ENCODE results near the gene SLC12A8. TPM values are rescaled to one million over a fixed set of nuclear protein-coding genes. Genes with fewer than 3 reads are reported as not detected.

The SLC12A8 gene
- total and polyA plus RNA-seq, 12 donors = 1.0 to 5.9 (median 1.8) TPM

GRCh38 chr3:125156456-125156855 is 56.1 kb downstream of the SLC12A8 start:
- TF ChIP-seq POLR2A (IDR thresholded peaks at IDR 0.05) (no peak), CTCF (IDR thresholded peaks at IDR 0.05) (no peak)
- H3K36me3 ChIP-seq (replicated peaks in 1 of 2) = no peaks in the 10 kb centered on the region
- no peak overlapping the region for H3K27ac ChIP-seq
- H3K9me3 ChIP-seq (replicated peaks in 1 of 3) = no peaks in the 10 kb centered on the region
- intact Hi-C loops (cut with DNase I) = no loop called here
- H3K4me1 ChIP-seq (replicated peaks in 1 of 2) = no peaks in the 10 kb centered on the region
- H3K27me3 ChIP-seq = no peaks in the 10 kb centered on the region
- 81 to 90% (median 84%) methylated on average over 7 of the region's 7 CpGs for WGBS, 4 donors
- no peak overlapping the region for H3K4me3 ChIP-seq
- no peak for DNase-seq

GRCh38 chr3:125154800-125155269 is 57.7 kb downstream of the SLC12A8 start:
- H3K36me3 ChIP-seq (replicated peaks in 1 of 2) = no peaks in the 10 kb centered on the region
- no peak overlapping the region for H3K4me3 ChIP-seq
- 81 to 90% (median 83%) methylated on average over 17 of the region's 17 CpGs for WGBS, 4 donors
- no peak overlapping the region for H3K27ac ChIP-seq
- intact Hi-C loops (cut with DNase I) = no loop called here
- TF ChIP-seq CTCF (IDR thresholded peaks at IDR 0.05) = no peak
- TF ChIP-seq POLR2A (IDR thresholded peaks at IDR 0.05) = no peak
- no peaks in the 10 kb centered on the region for H3K4me1 ChIP-seq (replicated peaks in 1 of 2)
- no peak for DNase-seq
- no peaks in the 10 kb centered on the region for H3K9me3 ChIP-seq (replicated peaks in 1 of 3)
- H3K27me3 ChIP-seq = no peaks in the 10 kb centered on the region

GRCh38 chr3:125154110-125154509 is 58.4 kb downstream of the SLC12A8 start:
- 90 to 96% (median 93%) methylated on average over 3 of the region's 3 CpGs for WGBS, 4 donors
- intact Hi-C loops (cut with DNase I) = no loop called here
- Histone ChIP-seq H3K27ac (no peak overlapping the region), H3K4me1 (replicated peaks in 1 of 2) (no peaks in the 10 kb centered on the region), H3K27me3 (no peaks in the 10 kb centered on the region), H3K36me3 (replicated peaks in 1 of 2) (no peaks in the 10 kb centered on the region), H3K9me3 (replicated peaks in 1 of 3) (no peaks in the 10 kb centered on the region), H3K4me3 (no peak overlapping the region)
- DNase-seq = no peak
- no peak for TF ChIP-seq POLR2A (IDR thresholded peaks at IDR 0.05)
- TF ChIP-seq CTCF (IDR thresholded peaks at IDR 0.05) = no peak

- no peaks in the 10 kb centered on the region for H3K36me3 ChIP-seq (replicated peaks in 1 of 2)
- H3K9me3 ChIP-seq (replicated peaks in 1 of 3) = no peaks in the 10 kb centered on the region
- peaks cover under 1 to 2% of the 10 kb centered on the region in 2 donors for H3K4me1 ChIP-seq (replicated peaks in 1 of 2)
- WGBS, 4 donors = 87 to 97% (median 89%) methylated on average over 10 of the region's 10 CpGs
- no peak overlapping the region for H3K27ac ChIP-seq
- H3K4me3 ChIP-seq = no peak overlapping the region
- H3K27me3 ChIP-seq = no peaks in the 10 kb centered on the region
- TF ChIP-seq POLR2A (IDR thresholded peaks at IDR 0.05) (no peak), CTCF (IDR thresholded peaks at IDR 0.05) (no peak)
- intact Hi-C loops (cut with DNase I) = no loop called here
- no peak for DNase-seq
Observed at GRCh38 chr3:125152951-125153350, 59.6 kb downstream of the SLC12A8 start.

All from adrenal gland (tissue), 12 donors.